Ascending aorta (tissue), 2 donors: ENCODE data around the gene ASPA. TPM values are rescaled to one million over a fixed set of nuclear protein-coding genes. Genes with fewer than 3 reads are reported as not detected.

Experiments
- DNase-seq, 2 donors: peaks; one replicate each; pipeline ENCODE4 v3.0.0-alpha.2; 2019; ENCODE audit warnings: low spot score in 2 of 2
- H3K27ac ChIP-seq, 2 donors: fragments of 200-600 bp; sonication (generic); one replicate each; pipeline ENCODE4 v1.5.1; 2016 to 2017; ENCODE audit warnings: mild to moderate bottlenecking in 1 of 2
- H3K27me3 ChIP-seq: fragments of 200-600 bp; sonication (generic); one replicate; pipeline ENCODE4 v1.5.1; 2017
- H3K36me3 ChIP-seq, 2 donors: fragments of 200-600 bp; sonication (generic); one replicate each; pipeline ENCODE4 v1.5.1; 2016
- H3K4me1 ChIP-seq, 2 donors: fragments of 200-600 bp; sonication (generic); one replicate each; pipeline ENCODE4 v1.5.1; 2016 to 2017; ENCODE audit warnings: mild to moderate bottlenecking in 1 of 2
- H3K4me3 ChIP-seq, 2 donors: fragments of 200-600 bp; sonication (generic); one replicate each; pipeline ENCODE4 v1.5.1; 2016 to 2017; ENCODE audit warnings: mild to moderate bottlenecking in 1 of 2
- H3K9me3 ChIP-seq, 2 donors: fragments of 200-600 bp; sonication (generic); one replicate each; pipeline ENCODE4 v1.5.1; 2016
- intact Hi-C: fragments of 100-400 bp; cut with DNase I; formaldehyde crosslinking; loops from one replicate; pipeline ENCODE4 v1.15.1; 2023
- total RNA-seq: library from RNA; depleted of rRNA; stranded (reverse); fragments of >200 nt; gene quantifications from one replicate; pipeline ENCODE4 v1.1.0, GENCODE V29; 2016
- TF ChIP-seq, protein P1 (sequence below), 3 experiments: fragments of 200-600 bp in 2 of 3; fragments of 450-650 bp in 1 of 3; sonication (generic) in 2 of 3; IDR thresholded peaks; one replicate each; pipeline ENCODE4 v1.5.1; 2016 to 2019; ENCODE audit warnings: antibody characterized with exemption in 3 of 3, mild to moderate bottlenecking in 1 of 3, moderate library complexity in 1 of 3

ASPA gene
- total RNA-seq, 1 donor from 2014 or later: 0.11 TPM

DNA sequence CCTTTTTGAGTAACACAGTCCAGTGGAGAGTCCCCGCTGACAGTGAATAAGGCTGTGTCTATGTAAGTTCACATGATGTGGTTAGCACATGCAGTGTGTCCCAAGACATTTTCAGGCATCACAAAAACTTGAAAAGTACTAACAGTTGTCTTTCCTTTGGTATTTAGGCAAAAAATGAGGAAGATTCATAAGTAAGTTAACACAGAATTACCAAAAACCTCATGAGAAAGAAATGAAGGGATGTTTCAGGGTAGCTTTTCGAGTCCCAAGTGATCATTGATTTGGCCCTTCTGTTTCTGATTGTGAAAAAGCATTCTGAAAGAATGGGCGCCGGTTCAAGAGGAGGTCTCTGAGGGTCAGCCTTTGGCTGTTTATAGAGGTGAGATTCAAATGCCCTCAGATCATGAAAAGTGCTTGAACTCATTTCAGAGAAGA lies 529 bp upstream of the ASPA start:
- no peaks in the 10 kb centered on the region for H3K36me3 ChIP-seq
- no peaks in the 10 kb centered on the region for H3K9me3 ChIP-seq
- no peak for DNase-seq
- no peak overlapping the region for H3K27ac ChIP-seq
- no peaks in the 10 kb centered on the region for H3K4me1 ChIP-seq
- TF ChIP-seq, protein P1, sequence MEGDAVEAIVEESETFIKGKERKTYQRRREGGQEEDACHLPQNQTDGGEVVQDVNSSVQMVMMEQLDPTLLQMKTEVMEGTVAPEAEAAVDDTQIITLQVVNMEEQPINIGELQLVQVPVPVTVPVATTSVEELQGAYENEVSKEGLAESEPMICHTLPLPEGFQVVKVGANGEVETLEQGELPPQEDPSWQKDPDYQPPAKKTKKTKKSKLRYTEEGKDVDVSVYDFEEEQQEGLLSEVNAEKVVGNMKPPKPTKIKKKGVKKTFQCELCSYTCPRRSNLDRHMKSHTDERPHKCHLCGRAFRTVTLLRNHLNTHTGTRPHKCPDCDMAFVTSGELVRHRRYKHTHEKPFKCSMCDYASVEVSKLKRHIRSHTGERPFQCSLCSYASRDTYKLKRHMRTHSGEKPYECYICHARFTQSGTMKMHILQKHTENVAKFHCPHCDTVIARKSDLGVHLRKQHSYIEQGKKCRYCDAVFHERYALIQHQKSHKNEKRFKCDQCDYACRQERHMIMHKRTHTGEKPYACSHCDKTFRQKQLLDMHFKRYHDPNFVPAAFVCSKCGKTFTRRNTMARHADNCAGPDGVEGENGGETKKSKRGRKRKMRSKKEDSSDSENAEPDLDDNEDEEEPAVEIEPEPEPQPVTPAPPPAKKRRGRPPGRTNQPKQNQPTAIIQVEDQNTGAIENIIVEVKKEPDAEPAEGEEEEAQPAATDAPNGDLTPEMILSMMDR (IDR thresholded peaks at IDR 0.05): no peak
- intact Hi-C loops: no loop called here
- H3K4me3 ChIP-seq: no peak overlapping the region
- H3K27me3 ChIP-seq: no peaks in the 10 kb centered on the region

DNA sequence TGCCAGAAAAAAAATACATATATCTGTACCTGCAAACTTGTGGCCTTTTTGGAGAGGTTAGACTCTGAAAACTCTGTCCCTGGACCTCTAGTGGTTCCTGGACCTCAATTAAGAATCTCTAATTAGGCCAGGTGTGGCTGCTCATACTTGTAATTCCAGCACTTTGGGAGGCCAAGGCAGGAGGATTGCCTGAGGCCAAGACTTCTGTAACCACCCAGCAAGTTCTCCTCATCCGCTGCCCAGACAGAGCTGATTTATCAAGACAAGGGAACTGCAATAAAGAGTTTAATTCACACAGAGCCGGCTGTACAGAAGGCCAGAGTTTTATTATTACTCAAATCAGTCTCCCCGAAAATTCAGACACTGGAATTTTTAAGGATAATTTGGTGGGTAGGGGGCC lies 4.2 kb downstream of the ASPA start:
- no peak for DNase-seq
- no peaks in the 10 kb centered on the region for H3K4me1 ChIP-seq
- H3K4me3 ChIP-seq: no peak overlapping the region
- H3K9me3 ChIP-seq: no peaks in the 10 kb centered on the region
- intact Hi-C loops: no loop called here
- no peaks in the 10 kb centered on the region for H3K36me3 ChIP-seq
- H3K27ac ChIP-seq: no peak overlapping the region
- H3K27me3 ChIP-seq: no peaks in the 10 kb centered on the region
- TF ChIP-seq, protein P1 (IDR thresholded peaks at IDR 0.05): no peak

DNA sequence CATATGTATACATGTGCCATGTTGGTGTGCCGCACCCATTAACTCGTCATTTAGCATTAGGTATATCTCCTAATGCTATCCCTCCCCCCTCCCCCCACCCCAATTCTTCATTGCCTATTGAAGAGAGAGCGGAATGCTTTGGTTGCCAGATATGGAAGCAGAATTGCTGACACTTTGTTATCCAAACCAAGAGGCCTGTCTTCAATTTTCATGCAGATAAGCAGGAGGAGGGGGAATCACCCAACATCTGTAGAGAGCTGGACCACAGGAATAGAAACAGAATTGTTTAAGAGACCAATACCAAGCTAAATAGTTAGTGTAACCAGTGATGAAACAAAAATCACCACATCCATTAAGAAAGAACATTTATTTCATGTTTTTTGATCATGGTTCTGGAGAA lies 7.1 kb downstream of the ASPA start:
- no peak overlapping the region for H3K4me3 ChIP-seq
- intact Hi-C loops: no loop called here
- H3K9me3 ChIP-seq: no peaks in the 10 kb centered on the region
- H3K4me1 ChIP-seq: no peaks in the 10 kb centered on the region
- TF ChIP-seq, protein P1 (IDR thresholded peaks at IDR 0.05): no peak
- no peaks in the 10 kb centered on the region for H3K27me3 ChIP-seq
- no peak overlapping the region for H3K27ac ChIP-seq
- no peak for DNase-seq
- no peaks in the 10 kb centered on the region for H3K36me3 ChIP-seq

DNA sequence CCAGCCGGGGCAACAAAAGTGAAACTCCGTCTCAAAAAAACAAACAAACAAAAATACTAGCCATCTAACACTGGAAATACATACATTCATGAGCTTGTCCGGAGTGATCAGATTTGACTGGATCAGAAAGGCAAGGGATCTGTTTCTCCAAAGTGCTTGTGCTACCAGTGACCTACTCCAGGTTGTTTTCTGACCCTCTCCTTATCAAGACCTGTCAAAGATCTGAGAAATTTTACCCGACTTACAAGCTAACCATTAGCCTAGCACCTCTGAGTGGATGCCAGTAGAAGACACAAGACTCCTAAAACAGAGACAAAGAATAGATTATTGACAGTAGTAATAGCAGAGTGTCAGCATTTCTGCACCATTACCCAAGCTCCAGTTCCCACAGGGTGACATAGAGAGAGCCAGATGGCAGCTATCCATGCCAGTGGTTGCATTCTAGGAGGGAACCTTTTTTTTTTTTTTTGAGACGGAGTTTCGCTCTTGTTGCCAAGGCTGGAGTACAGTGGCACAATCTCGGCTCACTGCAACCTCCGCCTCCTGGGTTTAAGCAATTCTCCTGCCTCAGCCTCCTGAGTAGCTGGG lies 9.8 kb downstream of the ASPA start:
- H3K36me3 ChIP-seq: no peaks in the 10 kb centered on the region
- no peaks in the 10 kb centered on the region for H3K9me3 ChIP-seq
- TF ChIP-seq, protein P1 (IDR thresholded peaks at IDR 0.05): no peak
- no peak overlapping the region for H3K4me3 ChIP-seq
- no peak overlapping the region for H3K27ac ChIP-seq
- H3K27me3 ChIP-seq: no peaks in the 10 kb centered on the region
- no peak for DNase-seq
- intact Hi-C loops: no loop called here
- H3K4me1 ChIP-seq: no peaks in the 10 kb centered on the region

DNA sequence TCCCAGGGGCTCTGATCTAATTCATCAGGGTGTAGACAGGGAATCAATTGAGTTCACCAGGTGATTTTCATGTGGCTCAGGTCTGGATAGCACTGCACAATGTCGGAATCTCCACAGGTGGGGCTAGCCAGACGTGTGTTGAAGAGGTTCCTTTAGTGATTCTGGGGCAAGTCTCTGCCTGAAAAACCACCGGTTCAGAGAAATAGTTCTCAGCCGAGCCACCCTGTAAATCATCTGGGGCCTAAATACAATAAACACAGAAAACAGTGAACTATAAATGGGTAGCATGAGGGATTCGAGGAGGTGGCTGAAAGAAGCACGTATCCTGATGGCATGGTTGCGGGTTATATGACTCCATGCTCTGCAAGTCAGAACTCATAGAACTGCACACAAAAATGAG lies 21.3 kb downstream of the ASPA start:
- Histone ChIP-seq H3K27me3 (no peaks in the 10 kb centered on the region), H3K9me3 (no peaks in the 10 kb centered on the region), H3K4me3 (no peak overlapping the region), H3K27ac (no peak overlapping the region), H3K4me1 (no peaks in the 10 kb centered on the region), H3K36me3 (no peaks in the 10 kb centered on the region)
- TF ChIP-seq, protein P1 (IDR thresholded peaks at IDR 0.05): no peak
- DNase-seq: no peak
- intact Hi-C loops: no loop called here

DNA sequence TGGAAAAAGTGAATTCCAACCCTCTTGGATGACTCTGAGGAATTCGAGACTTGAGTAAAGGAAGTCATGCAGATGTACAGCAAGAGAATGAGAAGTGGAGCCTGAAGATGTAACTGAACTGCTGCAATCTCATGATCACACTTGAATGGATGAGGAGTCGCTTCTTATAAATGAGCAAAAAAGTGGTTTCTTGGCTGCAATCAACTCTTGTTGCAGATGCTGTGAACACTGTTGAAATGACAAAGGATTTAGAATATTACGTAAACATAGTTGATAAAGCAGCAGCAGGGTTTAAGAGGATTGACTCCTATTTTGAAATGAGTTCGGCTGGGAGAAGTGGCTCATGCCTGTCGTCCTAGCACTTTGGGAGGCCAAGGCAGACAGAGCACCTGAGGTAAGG lies 25.5 kb downstream of the ASPA start:
- no peak overlapping the region for H3K4me3 ChIP-seq
- no peaks in the 10 kb centered on the region for H3K4me1 ChIP-seq
- no peaks in the 10 kb centered on the region for H3K9me3 ChIP-seq
- no peaks in the 10 kb centered on the region for H3K36me3 ChIP-seq
- no peaks in the 10 kb centered on the region for H3K27me3 ChIP-seq
- TF ChIP-seq, protein P1 (IDR thresholded peaks at IDR 0.05): no peak
- intact Hi-C loops: no loop called here
- DNase-seq: no peak
- no peak overlapping the region for H3K27ac ChIP-seq
